Suprapubic skin (tissue), 4 donors: ENCODE results near the gene CRLF2.

Experiments used
- POLR2A ChIP-seq, 2 donors: fragments of 450-650 bp; IDR thresholded peaks; one replicate each; pipeline ENCODE4 v1.6.1; 2017; ENCODE audit warnings: antibody characterized with exemption in 2 of 2, mild to moderate bottlenecking in 2 of 2, moderate library complexity in 2 of 2
- POLR2AphosphoS5 ChIP-seq, 3 donors: sonication (generic); formaldehyde crosslinking; IDR thresholded peaks; one replicate each; pipeline ENCODE4 v1.6.1; 2017; ENCODE audit warnings: antibody characterized with exemption in 3 of 3
- TF ChIP-seq, protein P1 (sequence below), 2 donors: fragments of 200-600 bp in 1 of 2; fragments of 450-650 bp in 1 of 2; sonication (generic) in 1 of 2; IDR thresholded peaks; one replicate each; pipeline ENCODE4 v1.5.1; 2016 to 2019; ENCODE audit warnings: antibody characterized with exemption in 2 of 2, mild to moderate bottlenecking in 1 of 2, moderate library complexity in 1 of 2

DNA sequence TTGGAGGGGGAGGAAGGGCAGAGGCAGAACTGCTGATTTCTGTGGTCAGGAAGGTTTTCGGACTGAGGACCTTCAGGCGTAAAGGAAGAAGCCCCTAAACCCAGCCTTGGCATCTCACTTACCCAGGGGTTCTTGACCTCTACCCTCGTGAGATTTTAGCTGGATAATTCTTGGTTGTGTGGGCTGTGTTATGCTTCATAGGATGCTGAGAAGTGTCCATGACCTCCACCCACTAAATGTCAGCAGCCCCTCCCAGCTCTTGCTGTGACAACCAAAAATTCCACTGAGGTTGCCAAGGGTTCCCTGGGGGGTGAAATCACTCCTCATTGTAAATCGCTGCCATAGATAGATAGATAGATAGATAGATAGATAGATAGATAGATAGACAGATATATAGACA is 5.8 kb upstream of the CRLF2 start:
- TF ChIP-seq, protein P1, sequence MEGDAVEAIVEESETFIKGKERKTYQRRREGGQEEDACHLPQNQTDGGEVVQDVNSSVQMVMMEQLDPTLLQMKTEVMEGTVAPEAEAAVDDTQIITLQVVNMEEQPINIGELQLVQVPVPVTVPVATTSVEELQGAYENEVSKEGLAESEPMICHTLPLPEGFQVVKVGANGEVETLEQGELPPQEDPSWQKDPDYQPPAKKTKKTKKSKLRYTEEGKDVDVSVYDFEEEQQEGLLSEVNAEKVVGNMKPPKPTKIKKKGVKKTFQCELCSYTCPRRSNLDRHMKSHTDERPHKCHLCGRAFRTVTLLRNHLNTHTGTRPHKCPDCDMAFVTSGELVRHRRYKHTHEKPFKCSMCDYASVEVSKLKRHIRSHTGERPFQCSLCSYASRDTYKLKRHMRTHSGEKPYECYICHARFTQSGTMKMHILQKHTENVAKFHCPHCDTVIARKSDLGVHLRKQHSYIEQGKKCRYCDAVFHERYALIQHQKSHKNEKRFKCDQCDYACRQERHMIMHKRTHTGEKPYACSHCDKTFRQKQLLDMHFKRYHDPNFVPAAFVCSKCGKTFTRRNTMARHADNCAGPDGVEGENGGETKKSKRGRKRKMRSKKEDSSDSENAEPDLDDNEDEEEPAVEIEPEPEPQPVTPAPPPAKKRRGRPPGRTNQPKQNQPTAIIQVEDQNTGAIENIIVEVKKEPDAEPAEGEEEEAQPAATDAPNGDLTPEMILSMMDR (IDR thresholded peaks at IDR 0.05): no peak
- TF ChIP-seq POLR2A (IDR thresholded peaks at IDR 0.05): no peak
- no peak for TF ChIP-seq POLR2AphosphoS5 (IDR thresholded peaks at IDR 0.05)
